GM18507 (cell line): ENCODE data around the gene MYH6.

Experiments used
- DNase-seq: peaks from one replicate; pipeline ENCODE4 v3.0.0; 2011; ENCODE audit warnings: low read depth; ENCODE audit not compliant: insufficient read length; ENCODE audit errors: extremely low spot score
- FAIRE-seq: peaks from 2 replicates; lab custom pipeline; 2011; peaks lifted over from hg19 to GRCh38; lab: Jason Lieb, UNC

The MYH6 gene

DNA sequence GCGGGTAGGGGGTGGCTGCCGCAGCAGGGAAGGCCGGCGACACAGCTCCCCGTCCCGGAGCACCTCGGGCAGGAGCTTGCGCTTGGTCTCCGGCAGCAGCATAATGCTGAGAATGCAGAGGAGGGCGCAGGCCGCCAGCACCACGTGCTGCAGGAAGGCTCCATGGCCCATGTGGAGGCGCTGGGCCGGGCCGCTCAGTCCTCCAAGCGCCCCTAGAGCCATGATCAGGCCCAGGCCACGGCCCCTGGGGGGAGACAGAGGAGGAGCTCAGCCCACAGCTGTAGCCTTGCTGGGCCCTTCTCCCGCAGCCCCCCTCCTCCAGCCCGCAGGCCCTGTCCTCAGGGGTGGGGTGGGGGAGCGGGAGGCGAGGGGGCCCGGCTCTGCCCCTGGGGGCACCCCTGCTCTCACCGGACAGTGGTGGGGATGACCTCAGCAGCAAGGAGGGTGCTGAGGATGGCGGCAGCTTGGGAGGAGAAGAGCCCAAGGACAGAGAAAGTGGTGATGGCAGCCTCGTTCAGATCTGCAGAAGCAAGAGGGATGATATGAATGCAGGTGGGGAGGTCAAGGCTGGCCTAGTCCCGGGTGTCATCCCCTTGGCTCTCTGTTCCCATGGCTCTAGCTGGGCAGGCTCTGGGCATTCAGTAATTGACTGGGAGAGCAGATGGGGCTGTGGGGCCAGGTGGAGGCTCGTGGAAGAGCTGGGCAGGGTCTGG lies 61.2 kb downstream of the MYH6 start:
- DNase-seq (no peak), FAIRE-seq (no peak)

GRCh38 chr14:23345987-23346692 lies 61.9 kb downstream of the MYH6 start:
- FAIRE-seq (no peak), DNase-seq (no peak)

DNA sequence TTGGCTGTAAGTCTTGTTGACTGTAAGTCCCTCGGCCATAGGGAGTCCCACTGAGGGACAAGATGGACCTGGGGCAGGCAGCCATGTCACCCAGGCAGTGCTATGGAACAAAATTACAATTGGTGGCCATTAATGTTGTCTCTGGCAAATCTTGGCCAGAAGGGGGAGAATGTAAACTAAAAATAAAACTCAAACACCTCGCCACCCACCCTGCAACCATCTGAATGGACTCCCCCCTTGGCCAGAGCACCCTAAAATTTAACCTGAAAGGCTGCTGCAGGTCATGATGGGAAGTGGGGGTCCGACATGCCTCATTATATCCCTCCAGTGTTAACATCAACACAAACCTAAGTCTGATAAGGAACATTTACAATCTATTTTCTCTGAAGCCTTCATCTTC lies 63.6 kb downstream of the MYH6 start:
- FAIRE-seq (no peak), DNase-seq (no peak)

- FAIRE-seq, result no peak
- no peak for DNase-seq
Measured at GRCh38 chr14:23339506-23340268, 68.4 kb downstream of the MYH6 start.

GRCh38 chr14:23335623-23336022 lies 72.5 kb downstream of the MYH6 start:
- FAIRE-seq (no peak), DNase-seq (no peak)
